HEK293 (cell line): ENCODE measurements around the gene KCNIP4.

Experiments
- CTCF ChIP-seq: fragments of 450-650 bp; formaldehyde crosslinking; IDR thresholded peaks from 2 replicates; pipeline ENCODE4 v1.5.1; 2016; ENCODE audit warnings: missing biosample characterization, missing genetic modification characterization
- SP2 ChIP-seq: fragments of 450-650 bp; formaldehyde crosslinking; IDR thresholded peaks from 2 replicates; pipeline ENCODE4 v1.5.1; 2016; ENCODE audit warnings: missing biosample characterization, missing genetic modification characterization
- ZBTB49 ChIP-seq: fragments of 450-650 bp; formaldehyde crosslinking; IDR thresholded peaks from 2 replicates; pipeline ENCODE4 v1.5.1; 2016; ENCODE audit warnings: missing biosample characterization, missing genetic modification characterization, low read depth
- ZNF10 ChIP-seq: fragments of 450-650 bp; formaldehyde crosslinking; IDR thresholded peaks from 2 replicates; pipeline ENCODE4 v1.5.1; 2017; ENCODE audit warnings: missing biosample characterization, missing genetic modification characterization
- ZNF513 ChIP-seq: fragments of 450-650 bp; IDR thresholded peaks from 2 replicates; pipeline ENCODE4 v1.5.1; 2018; ENCODE audit warnings: missing biosample characterization, missing genetic modification characterization
- ZNF639 ChIP-seq: fragments of 450-650 bp; formaldehyde crosslinking; IDR thresholded peaks from 2 replicates; pipeline ENCODE4 v1.5.1; 2016; ENCODE audit warnings: missing biosample characterization, missing genetic modification characterization
- ZNF677 ChIP-seq: fragments of 450-650 bp; IDR thresholded peaks from 2 replicates; pipeline ENCODE4 v1.5.0; 2018; ENCODE audit warnings: missing biosample characterization, mild to moderate bottlenecking, missing genetic modification characterization, moderate library complexity
- ZNF747 ChIP-seq: fragments of 450-650 bp; formaldehyde crosslinking; IDR thresholded peaks from 2 replicates; pipeline ENCODE4 v1.5.1; 2016; ENCODE audit warnings: missing biosample characterization, missing genetic modification characterization
- ZSCAN30 ChIP-seq: fragments of 450-650 bp; IDR thresholded peaks from 2 replicates; pipeline ENCODE4 v1.5.1; 2018; ENCODE audit warnings: missing biosample characterization, mild to moderate bottlenecking, missing genetic modification characterization, moderate library complexity

- no peak for TF ChIP-seq ZNF747
- no peak for TF ChIP-seq CTCF (tag by site-specific recombination)
- TF ChIP-seq ZNF639 (tag by site-specific recombination): no peak
- TF ChIP-seq ZNF677: no peak
- no peak for TF ChIP-seq ZBTB49 (tag by site-specific recombination)
- TF ChIP-seq ZNF10 (tag by site-specific recombination): no peak
- no peak for TF ChIP-seq ZNF513 (tag by site-specific recombination)
- TF ChIP-seq SP2: no peak
- TF ChIP-seq ZSCAN30 (tag by site-specific recombination): no peak
Measured at GRCh38 chr4:20904966-20905365, 1043.6 kb downstream of the KCNIP4 start.
